Measurements from ENCODE around the gene ZNF490.
"Not testable (repeated sequence)": the region's sequence is repeated elsewhere in the genome, so short reads cannot be mapped to it uniquely, and the experiment has no call there.

The ZNF490 gene

DNA sequence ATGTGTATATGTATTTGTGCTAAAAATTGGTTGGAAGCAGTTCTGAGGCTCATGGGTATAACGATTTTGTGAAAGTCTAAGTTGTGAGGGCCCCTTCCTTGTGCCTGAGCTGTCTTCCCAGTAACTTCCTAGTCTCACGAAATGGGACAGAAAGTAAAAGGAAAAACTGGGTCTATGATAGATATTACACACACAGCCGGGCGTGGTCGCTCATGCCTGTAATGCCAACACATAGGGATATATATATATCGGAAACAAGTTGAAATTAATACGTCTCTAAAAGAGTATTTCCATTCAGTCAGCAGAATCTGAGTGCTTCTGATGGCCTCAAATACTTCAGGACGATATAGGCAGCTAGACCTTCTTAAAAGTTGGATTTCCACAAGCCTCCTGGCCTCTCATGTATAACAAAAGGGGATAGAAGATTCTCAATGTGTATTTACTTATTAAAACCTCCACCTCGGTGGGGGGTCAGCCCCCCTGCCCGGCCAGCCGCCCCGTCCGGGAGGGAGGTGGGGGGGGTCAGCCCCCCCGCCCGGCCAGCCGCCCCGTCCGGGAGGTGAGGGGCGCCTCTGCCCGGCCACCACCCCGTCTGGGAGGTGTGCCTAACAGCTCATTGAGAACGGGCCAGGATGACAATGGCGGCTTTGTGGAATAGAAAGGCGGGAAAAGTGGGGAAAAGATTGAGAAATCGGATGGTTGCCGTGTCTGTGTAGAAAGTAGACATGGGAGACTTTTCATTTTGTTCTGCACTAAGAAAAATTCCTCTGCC is 10.8 kb upstream of the ZNF490 start:
- DNase-seq (ENCODE audit: low read depth) = not testable (repeated sequence)

- DNase-seq (ENCODE audit: low read depth) = no peak
These were observed 7.0 kb upstream of the ZNF490 start for GRCh38 chr19:12617646-12618045.

- DNase-seq (ENCODE audit: low read depth) = peak; percentile 80
These were observed 717 bp upstream of the ZNF490 start for GRCh38 chr19:12611361-12611699.

GRCh38 chr19:12607631-12608030 is 3.0 kb downstream of the ZNF490 start:
- DNase-seq (ENCODE audit: low read depth) = no peak

- DNase-seq (ENCODE audit: low read depth) = no peak
These were observed 3.8 kb downstream of the ZNF490 start for GRCh38 chr19:12606796-12607195.

GRCh38 chr19:12603714-12604113 is 6.9 kb downstream of the ZNF490 start:
- peak; percentile 50 for DNase-seq (ENCODE audit: low read depth)

GRCh38 chr19:12597594-12597993 is 13.0 kb downstream of the ZNF490 start:
- no peak for DNase-seq (ENCODE audit: low read depth)

DNA sequence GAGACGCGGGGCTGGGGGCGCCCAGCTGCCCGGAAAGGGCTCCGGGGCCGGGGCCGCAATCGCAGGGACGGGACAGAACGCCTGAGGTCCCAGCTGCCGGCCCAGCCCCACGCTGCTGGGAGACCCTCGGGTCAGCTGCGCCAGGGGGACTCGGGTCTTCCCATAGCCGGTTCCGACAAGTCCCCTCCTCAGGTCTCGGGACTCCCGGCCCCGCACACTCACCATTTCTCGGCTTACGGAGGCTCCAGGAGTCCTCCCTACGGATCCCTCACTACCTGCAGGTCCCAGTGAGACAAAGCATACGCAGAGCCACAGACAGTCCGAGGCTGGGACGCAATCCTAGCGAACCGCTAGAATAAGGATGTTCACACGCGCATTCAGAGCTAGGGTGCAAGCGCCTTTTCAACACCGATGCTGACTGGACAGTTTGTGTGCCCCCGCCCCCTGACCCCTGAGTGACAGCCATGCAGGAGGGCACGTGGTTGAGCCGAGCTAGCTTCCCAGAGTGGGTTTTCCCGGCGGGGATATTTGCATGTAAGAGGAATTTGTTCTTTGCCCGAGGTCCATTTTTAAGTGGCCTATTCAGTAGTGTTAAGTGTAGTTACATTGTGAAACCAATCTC is 13.6 kb downstream of the ZNF490 start:
- DNase-seq (ENCODE audit: low read depth) = no peak

DNA sequence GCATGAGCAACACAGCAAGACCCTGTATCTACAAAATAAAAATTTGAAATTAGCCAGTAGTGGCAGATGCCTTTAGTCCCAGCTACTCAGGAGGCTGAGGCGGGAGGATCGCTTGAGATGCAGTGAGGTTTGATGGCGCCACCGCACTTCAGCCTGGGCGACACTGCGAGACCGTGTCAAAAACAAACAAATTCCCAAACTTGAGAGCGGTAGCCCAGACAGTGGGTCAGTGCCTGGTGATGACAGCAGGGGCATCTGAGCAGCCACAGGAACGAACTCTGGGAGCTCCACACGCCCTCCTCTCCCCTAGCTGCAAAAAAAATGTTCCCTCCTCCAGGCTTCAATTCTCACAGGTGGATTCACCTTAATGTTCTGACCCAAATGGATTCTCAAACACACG is 14.1 kb downstream of the ZNF490 start:
- no peak for DNase-seq (ENCODE audit: low read depth)

DNA sequence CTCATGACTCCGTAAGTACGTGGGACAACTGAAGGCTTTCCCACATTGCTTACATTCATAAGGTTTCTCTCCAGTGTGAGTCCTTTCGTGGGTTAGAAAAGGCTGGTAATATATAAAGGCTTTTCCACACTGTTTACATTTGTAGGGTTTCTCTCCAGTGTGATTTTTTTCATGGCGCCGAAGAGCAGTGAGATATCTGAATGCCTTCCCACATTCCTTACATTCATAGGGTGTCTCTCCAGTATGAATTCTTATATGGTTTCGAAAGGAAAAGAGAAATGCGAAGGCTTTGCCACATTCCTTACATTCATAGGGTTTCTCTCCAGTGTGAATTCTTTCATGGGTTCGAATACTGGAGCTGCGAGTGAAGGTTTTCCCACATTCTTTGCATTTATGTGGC is 29.5 kb downstream of the ZNF490 start:
- peak; percentile 2 for DNase-seq (ENCODE audit: low read depth)

GRCh38 chr19:12580180-12580694 is 30.4 kb downstream of the ZNF490 start:
- DNase-seq (ENCODE audit: low read depth) = peak; percentile 82

DNA sequence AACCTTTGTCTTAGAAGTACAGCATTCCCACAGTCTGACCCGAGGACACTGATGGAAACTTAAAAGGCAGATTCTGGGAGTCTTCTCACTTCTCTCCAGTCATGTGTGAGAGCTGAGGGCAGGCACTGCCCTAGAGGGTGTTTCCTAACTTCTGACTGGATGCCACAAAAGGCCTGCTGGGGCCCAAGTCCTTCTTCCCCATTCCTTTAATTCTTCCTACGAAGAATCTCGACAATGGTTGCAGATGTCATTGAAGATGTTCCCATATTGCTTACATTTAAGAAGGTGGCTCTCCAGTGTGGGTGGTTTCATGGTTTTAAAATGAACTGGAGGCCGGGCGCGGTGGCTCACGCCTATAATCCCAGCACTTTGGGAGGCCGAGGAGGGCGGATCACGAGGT is 32.0 kb downstream of the ZNF490 start:
- DNase-seq (ENCODE audit: low read depth) = no peak

- DNase-seq (ENCODE audit: low read depth) = no peak
These were observed 36.6 kb downstream of the ZNF490 start for GRCh38 chr19:12574036-12574435.

- DNase-seq (ENCODE audit: low read depth) = peak; percentile 36
These were observed 42.7 kb downstream of the ZNF490 start for GRCh38 chr19:12567951-12568350.

DNA sequence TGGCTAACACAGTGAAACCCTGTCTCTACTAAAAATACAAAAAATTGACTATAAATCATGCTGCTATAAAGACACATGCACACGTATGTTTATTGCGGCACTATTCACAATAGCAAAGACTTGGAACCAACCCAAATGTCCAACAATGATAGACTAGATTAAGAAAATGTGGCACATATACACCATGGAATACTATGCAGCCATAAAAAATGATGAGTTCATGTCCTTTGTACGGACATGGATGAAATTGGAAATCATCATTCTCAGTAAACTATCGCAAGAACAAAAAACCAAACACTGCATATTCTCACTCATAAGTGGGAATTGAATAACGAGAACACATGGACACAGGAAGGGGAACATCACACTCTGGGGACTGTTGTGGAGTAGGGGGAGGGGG is 44.2 kb downstream of the ZNF490 start:
- not testable (repeated sequence) for DNase-seq (ENCODE audit: low read depth)

DNA sequence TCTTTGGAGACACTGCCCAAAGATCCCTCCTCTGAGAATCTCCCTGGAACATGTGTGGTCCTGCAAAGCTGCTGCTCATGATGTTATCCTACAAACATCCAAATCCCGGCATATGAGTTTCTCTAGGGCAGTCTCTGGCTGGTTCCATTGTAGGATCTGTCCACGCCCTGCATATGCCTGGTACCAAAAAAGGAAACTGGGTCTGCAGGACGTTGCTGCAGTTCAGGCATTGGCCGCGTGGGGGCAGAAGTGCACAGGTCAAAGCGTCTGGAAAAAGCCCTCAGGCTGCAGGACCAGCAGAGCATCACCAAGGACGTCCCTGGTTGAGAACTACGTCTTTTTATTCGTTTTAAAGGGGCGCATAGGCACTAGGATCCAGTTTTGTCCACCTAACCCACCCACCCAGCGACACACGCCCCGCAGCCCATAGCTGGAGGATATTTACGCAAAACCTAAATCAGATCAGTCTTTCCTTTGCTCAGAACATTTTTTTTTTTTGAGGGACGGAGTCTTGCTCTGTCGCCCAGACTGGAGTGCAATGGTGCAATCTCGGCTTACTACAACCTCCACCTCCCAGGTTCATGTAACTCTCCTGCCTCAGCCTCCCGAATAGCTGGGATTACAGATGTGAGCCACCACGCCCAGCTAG is 46.5 kb downstream of the ZNF490 start:
- peak; percentile 93 for DNase-seq (ENCODE audit: low read depth)

DNA sequence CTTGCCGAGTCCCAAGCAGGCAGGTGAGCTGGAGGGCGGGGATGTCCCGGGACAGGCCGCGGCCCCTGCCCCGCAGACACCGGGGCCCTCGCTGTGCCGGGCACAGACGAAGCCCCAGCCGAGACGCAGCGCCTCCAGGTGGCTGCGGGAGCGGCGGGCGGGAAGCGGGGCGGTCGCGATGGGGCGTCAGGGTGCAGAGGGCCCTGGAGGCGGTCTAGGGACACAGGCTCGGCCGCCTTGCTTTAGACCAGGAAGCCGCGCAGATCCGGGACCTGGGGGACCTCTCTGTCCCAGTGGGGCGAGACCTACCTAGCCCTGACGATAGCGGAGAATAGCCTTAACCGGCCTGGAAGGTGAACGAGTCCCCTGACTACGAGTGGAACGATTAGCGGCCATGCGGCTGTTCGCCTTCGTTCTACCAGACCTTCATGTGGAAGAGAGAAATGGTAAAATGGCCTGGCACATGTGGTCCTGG is 55.1 kb downstream of the ZNF490 start:
- DNase-seq (ENCODE audit: low read depth) = no peak

DNA sequence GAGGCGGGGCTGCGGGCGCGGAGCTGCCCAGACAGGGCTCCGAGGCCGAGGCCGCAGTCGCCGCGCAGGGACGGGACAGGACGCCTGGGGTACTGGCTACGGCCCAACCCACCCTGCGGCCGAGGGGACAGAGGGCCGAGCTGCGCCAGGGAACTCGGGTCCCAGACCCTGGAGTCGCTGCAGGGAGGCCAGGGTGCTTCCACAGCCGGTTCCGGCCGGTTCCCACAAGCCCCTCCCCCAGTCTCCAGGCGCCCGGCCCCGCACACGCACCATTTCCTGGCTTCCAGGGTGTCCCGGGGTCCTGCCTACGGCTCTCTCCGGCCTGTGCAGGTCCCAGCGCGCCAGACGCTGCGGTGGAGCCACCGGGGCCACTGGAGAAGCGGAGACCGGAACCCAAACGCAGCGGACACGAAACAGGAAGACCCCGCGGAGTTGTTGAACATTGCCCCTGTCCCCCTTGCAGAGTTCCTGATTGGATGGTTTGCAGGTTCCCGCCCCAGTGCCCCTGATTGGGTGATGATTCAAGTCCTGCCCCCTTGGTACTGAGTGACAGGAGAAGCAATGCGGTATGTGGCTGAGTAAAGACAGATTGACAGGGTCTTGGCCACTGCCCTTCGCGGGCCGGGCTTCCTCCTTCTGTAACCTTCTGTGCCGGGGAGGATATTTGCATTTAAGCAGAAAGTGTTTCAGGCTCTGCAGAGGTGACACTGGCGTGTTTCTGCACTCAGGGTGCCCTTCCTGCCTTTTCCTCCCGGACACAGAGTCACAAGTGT is 59.4 kb downstream of the ZNF490 start, which contains the start of gene ZNF564:
Gene ZNF564, minus strand, starts transcription at position 423 of the 773 bp plus-strand sequence. Its CDS starts 150 bp downstream, at position 273.
- peak; percentile 98 for DNase-seq (ENCODE audit: low read depth)

- DNase-seq (ENCODE audit: low read depth) = no peak
These were observed 63.7 kb downstream of the ZNF490 start for GRCh38 chr19:12546903-12547302.

GRCh38 chr19:12546068-12546467 is 64.5 kb downstream of the ZNF490 start:
- DNase-seq (ENCODE audit: low read depth) = no peak

DNA sequence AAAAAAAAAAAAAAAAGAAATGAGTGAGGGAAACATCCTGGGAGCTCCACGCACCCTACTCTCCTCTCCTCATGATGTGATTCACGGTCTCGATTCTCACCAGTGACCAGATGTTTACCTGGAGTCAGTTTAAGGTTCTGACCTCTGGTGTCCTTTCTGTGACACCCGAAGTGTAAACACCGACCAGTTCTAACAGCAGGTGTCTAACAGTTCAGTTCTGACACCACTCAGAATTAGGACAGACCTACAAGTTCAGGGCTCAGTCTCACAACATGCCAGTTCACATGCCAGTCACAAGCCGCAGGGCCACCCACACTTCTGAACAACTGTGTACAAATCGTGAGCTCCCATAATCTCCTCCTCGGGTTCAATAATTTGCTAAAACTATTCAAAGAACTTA is 65.3 kb downstream of the ZNF490 start:
- DNase-seq (ENCODE audit: low read depth) = no peak

GRCh38 chr19:12544401-12544876 is 66.2 kb downstream of the ZNF490 start:
- DNase-seq (ENCODE audit: low read depth) = no peak
